Upper lobe of left lung (tissue), 6 donors: Measurements from ENCODE around the gene JUP. TPM values are rescaled to one million over a fixed set of nuclear protein-coding genes. Genes with fewer than 3 reads are reported as not detected.
A peak's percentile ranks its signal among the peaks of the same experiment; 100 is the strongest.

Source experiments
- ATAC-seq, 2 donors: fragments of 200-7000 bp; cut with Tn5 transposase; one replicate each; pipeline ENCODE4 v1.9.1; 2022; ENCODE audit warnings: mild to moderate bottlenecking in 2 of 2, moderate library complexity in 2 of 2; ENCODE audit not compliant: low FRiP score in 2 of 2
- DNase-seq, 2 donors: peaks; one replicate each; pipeline ENCODE4 v3.0.0-alpha.2; 2019 to 2020
- H3K27ac ChIP-seq, 4 donors: fragments of 200-600 bp; sonication (generic); one replicate each; pipeline ENCODE4 v1.5.1; 2016 to 2019
- H3K27me3 ChIP-seq, 4 donors: fragments of 200-600 bp; sonication (generic); one replicate each; pipeline ENCODE4 v1.5.1; 2017 to 2019
- H3K36me3 ChIP-seq, 4 donors: fragments of 200-600 bp; sonication (generic); one replicate each; pipeline ENCODE4 v1.5.1; 2016 to 2019
- H3K4me1 ChIP-seq, 4 donors: fragments of 200-600 bp; sonication (generic); one replicate each; pipeline ENCODE4 v1.5.1; 2018 to 2019
- H3K4me3 ChIP-seq, 4 donors: fragments of 200-600 bp; sonication (generic); one replicate each; pipeline ENCODE4 v1.5.1; 2017 to 2019; ENCODE audit warnings: mild to moderate bottlenecking in 2 of 4, moderate library complexity in 1 of 4
- H3K9me3 ChIP-seq, 4 donors: fragments of 200-600 bp; sonication (generic); one replicate each; pipeline ENCODE4 v1.5.1; 2018 to 2019
- EP300 ChIP-seq, 4 donors: sonication (generic); formaldehyde crosslinking; IDR thresholded peaks; one replicate each; pipeline ENCODE4 v1.5.1; 2017; ENCODE audit warnings: antibody characterized with exemption in 4 of 4, control low read depth in 2 of 4
- POLR2A ChIP-seq, 4 donors: fragments of 450-650 bp; IDR thresholded peaks; one replicate each; pipeline ENCODE4 v1.5.1; 2016 to 2017; ENCODE audit warnings: antibody characterized with exemption in 4 of 4, mild to moderate bottlenecking in 2 of 4
- POLR2AphosphoS5 ChIP-seq, 2 donors: sonication (generic); formaldehyde crosslinking; IDR thresholded peaks; one replicate each; pipeline ENCODE4 v1.5.1; 2017; ENCODE audit warnings: antibody characterized with exemption in 2 of 2
- WGBS, 2 donors: methylation state at CpG; one replicate each; pipeline ENCODE4 v1.1.5; 2017 to 2018; 5-methylcytosine and 5-hydroxymethylcytosine counted together
- total RNA-seq, 6 donors: library from RNA; depleted of rRNA in 4 of 6; stranded (reverse); fragments of >200 nt in 4 of 6; gene quantifications; one replicate each; pipeline versions ENCODE4 v1.1.0 to v1.2.1, GENCODE V29; 2016 to 2021
- TF ChIP-seq, protein P1 (sequence below), 6 experiments: fragments of 450-650 bp in 4 of 6; fragments of 200-600 bp in 2 of 6; sonication (generic) in 2 of 6; IDR thresholded peaks; one replicate each; pipeline ENCODE4 v1.5.1; 2016 to 2019; ENCODE audit warnings: antibody characterized with exemption in 6 of 6
- donor health status: DM: no; HTN: no; CAD: no; lungs with moderate emphysema.
- donor health status: DM: no; HTN: yes; CAD: no; lungs with severe emphysema.

JUP gene
- total RNA-seq, 6 donors from 2014 or later = 120 to 241 (median 143) TPM

DNA sequence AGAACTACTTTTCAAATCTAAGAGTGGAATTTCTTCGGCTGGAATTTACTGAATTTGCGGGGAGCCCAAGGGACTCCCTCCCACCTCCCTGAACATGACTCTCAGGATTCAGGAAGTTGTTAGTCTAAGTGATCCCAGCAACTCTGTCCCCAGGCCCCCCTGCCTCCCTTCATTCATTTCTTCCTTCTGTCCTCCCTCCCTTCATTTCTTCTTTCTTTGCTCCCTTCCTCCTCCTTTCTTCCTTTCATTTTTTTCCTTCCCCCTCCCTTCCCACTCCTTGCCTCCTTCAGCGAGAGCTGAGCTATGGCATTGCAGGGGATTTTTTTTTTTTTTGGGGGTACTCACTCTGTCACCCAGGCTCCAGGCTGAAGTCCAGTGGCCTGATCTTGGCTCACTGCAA lies 10.9 kb upstream of the JUP start:
- no peak overlapping the region for H3K4me3 ChIP-seq
- no peaks in the 10 kb centered on the region for H3K9me3 ChIP-seq
- H3K4me1 ChIP-seq = peaks cover 25 to 39% (median 30%) of the 10 kb centered on the region in 4 donors
- no peaks in the 10 kb centered on the region for H3K36me3 ChIP-seq
- no peak overlapping the region for H3K27ac ChIP-seq
- no peak for TF ChIP-seq EP300 (IDR thresholded peaks at IDR 0.05)
- TF ChIP-seq POLR2AphosphoS5 (IDR thresholded peaks at IDR 0.05) = no peak
- TF ChIP-seq, protein P1, sequence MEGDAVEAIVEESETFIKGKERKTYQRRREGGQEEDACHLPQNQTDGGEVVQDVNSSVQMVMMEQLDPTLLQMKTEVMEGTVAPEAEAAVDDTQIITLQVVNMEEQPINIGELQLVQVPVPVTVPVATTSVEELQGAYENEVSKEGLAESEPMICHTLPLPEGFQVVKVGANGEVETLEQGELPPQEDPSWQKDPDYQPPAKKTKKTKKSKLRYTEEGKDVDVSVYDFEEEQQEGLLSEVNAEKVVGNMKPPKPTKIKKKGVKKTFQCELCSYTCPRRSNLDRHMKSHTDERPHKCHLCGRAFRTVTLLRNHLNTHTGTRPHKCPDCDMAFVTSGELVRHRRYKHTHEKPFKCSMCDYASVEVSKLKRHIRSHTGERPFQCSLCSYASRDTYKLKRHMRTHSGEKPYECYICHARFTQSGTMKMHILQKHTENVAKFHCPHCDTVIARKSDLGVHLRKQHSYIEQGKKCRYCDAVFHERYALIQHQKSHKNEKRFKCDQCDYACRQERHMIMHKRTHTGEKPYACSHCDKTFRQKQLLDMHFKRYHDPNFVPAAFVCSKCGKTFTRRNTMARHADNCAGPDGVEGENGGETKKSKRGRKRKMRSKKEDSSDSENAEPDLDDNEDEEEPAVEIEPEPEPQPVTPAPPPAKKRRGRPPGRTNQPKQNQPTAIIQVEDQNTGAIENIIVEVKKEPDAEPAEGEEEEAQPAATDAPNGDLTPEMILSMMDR (IDR thresholded peaks at IDR 0.05) = no peak
- no peak for TF ChIP-seq POLR2A (IDR thresholded peaks at IDR 0.05)
- WGBS, 2 donors = 77 to 89% methylated on average over 3 of the region's 3 CpGs
- DNase-seq (no peak), ATAC-seq (no peak)
- no peaks in the 10 kb centered on the region for H3K27me3 ChIP-seq

DNA sequence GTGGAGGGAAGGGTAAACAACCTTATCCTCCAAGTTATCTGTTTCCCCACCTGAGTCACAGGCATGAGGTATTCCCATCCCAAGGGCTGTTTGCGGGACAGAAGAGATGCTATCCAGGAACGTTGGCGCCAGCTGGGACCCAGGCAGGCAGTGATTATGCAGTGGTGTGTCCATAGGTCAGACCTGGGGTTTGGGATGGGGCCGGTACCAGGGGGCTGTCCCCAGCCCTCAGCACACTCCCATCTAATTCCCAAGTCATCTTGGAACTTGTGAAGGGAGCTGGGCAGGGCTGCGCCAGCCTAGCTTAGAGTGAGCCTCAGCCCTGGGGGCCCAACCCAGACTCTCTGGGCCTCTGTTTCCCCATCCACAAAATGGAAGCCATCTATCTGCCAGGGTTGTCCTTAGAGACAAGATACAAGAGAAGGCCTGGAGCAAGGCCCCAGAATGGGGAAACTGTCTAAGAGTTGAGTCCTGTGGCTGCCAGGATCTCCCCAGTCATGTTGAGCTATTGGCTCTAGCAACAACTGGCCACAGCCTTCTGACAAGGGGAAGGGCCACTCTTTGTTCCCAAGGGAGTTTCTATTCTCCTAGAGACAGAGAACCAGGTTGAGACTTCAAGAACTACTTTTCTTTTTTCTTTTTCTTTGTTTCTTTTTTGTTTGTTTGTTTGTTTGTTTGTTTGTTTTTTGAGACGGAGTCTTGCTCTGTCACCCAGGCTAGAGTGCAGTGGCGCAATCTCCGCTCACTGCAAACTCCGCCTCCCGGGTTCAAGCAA lies 9.8 kb upstream of the JUP start:
- ATAC-seq (no peak), DNase-seq (no peak)
- H3K9me3 ChIP-seq = no peaks in the 10 kb centered on the region
- no peak overlapping the region for H3K4me3 ChIP-seq
- 90% methylated on average over 9 to 10 of the region's 10 CpGs for WGBS, 2 donors
- TF ChIP-seq POLR2A (IDR thresholded peaks at IDR 0.05) = no peak
- H3K27me3 ChIP-seq = no peaks in the 10 kb centered on the region
- H3K4me1 ChIP-seq = peaks cover 26 to 44% (median 33%) of the 10 kb centered on the region in 4 donors
- H3K27ac ChIP-seq = no peak overlapping the region
- no peaks in the 10 kb centered on the region for H3K36me3 ChIP-seq

DNA sequence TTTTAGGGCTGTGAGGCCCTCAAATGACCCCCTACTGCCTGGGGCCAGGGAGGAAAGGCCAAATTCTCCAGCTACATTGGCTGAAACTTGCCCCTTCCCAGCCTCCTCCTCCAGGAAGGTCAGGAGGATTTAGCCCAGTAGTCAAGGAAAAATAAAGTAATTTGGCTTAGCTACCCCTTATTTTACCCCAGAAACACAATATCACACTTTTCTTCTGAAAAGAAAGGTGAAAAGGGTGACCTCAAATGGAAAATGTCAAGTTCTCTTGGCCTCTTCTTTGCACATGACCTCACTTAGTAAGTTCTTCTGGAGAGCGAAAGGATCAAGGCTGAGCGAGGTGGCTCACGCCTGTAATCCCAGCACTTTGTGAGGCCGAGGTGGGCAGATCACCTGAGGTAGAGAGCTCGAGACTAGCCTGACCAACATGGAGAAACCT lies 8.0 kb upstream of the JUP start:
- no peak overlapping the region for H3K4me3 ChIP-seq
- no peak overlapping the region for H3K27ac ChIP-seq
- H3K36me3 ChIP-seq = no peaks in the 10 kb centered on the region
- no peaks in the 10 kb centered on the region for H3K27me3 ChIP-seq
- H3K9me3 ChIP-seq = no peaks in the 10 kb centered on the region
- peaks cover 19 to 31% (median 27%) of the 10 kb centered on the region in 4 donors for H3K4me1 ChIP-seq
- 95 to 96% methylated on average over 5 of the region's 5 CpGs for whole genome bisulfite sequencing, 2 donors
- ATAC-seq = no peak
- no peak for DNase-seq
- TF ChIP-seq POLR2AphosphoS5 (IDR thresholded peaks at IDR 0.05) (no peak), POLR2A (IDR thresholded peaks at IDR 0.05) (no peak)
- TF ChIP-seq, protein P1 (IDR thresholded peaks at IDR 0.05) = no peak

DNA sequence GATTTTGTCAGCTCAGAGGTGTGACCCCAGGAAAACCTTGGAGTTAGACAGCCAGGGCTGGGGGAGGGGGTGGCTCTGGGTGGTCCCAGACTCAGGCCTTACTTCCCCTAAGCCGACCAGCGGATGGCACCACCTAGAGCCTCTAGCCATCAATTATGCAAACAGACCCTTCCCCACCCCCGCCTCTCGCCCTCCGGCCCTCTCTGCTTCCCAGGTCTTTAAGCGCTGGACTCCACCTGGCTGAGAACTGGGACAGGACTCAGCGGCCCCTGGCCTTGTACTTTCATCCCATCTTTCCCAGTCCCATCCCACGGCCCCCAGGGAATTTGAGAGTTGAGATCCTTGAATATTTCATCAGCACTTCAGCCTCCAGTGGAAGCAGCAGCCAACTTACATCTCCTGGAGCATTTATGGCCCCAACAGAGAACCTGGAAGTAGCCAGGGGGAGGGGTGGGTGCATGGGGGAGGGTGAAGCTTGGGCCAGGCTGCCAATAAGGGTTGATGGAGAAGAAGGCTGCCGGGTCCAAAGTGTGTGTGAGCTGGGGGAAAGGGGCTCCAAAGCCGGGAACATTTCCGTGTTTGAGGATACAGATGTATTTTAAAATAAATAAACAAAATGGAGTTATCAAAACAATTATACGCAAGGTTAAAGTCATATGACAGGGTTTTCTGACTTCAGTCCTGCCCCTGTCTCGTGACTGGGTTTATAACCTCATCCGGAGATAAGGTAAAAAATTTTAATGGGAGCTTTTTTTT lies 7.5 kb upstream of the JUP start:
- H3K4me3 ChIP-seq = no peak overlapping the region
- H3K27ac ChIP-seq = peak overlapping the region; percentile 64 to 81 (median 77)
- WGBS, 2 donors = 69 to 70% methylated on average over 9 to 12 of the region's 14 CpGs
- no peak for DNase-seq
- ATAC-seq = no peak
- peaks cover 20 to 33% (median 27%) of the 10 kb centered on the region in 4 donors for H3K4me1 ChIP-seq
- H3K27me3 ChIP-seq = no peaks in the 10 kb centered on the region
- no peak for TF ChIP-seq POLR2A (IDR thresholded peaks at IDR 0.05)
- TF ChIP-seq, protein P1 (IDR thresholded peaks at IDR 0.05) = no peak
- no peak for TF ChIP-seq POLR2AphosphoS5 (IDR thresholded peaks at IDR 0.05)
- no peak for TF ChIP-seq EP300 (IDR thresholded peaks at IDR 0.05)
- H3K9me3 ChIP-seq = no peaks in the 10 kb centered on the region
- no peaks in the 10 kb centered on the region for H3K36me3 ChIP-seq
